H9 (cell line): ENCODE results near the gene BCAS3. TPM values are rescaled to one million over a fixed set of nuclear protein-coding genes. Genes with fewer than 3 reads are reported as not detected.
A peak's percentile ranks its signal among the peaks of the same experiment; 100 is the strongest.

ENCODE experiments used
- DNase-seq: peaks from one replicate; pipeline ENCODE4 v3.0.0-alpha.2; 2017
- H2AFZ ChIP-seq: one replicate; pipeline ENCODE4 v1.6.1; 2013; ENCODE audit warnings: mild to moderate bottlenecking, low read length, control low read depth, moderate library complexity
- H2AK5ac ChIP-seq: 2 replicates; pipeline ENCODE4 v1.6.1; 2013; ENCODE audit warnings: low read length, control low read depth, mixed read lengths; ENCODE audit not compliant: insufficient read length
- H2BK120ac ChIP-seq: one replicate; pipeline ENCODE4 v1.6.1; 2013; ENCODE audit warnings: low read depth, mild to moderate bottlenecking, low read length, control low read depth, inconsistent platforms; ENCODE audit not compliant: poor library complexity, severe bottlenecking
- H2BK12ac ChIP-seq: 2 replicates; pipeline ENCODE4 v1.6.1; 2013; ENCODE audit warnings: low read length, control low read depth, mixed read lengths, low read depth; ENCODE audit not compliant: insufficient read length
- H2BK15ac ChIP-seq: 2 replicates; pipeline ENCODE4 v1.6.1; 2013; ENCODE audit warnings: low read depth, low read length, control low read depth
- H2BK20ac ChIP-seq: one replicate; pipeline ENCODE4 v1.6.1; 2013; ENCODE audit warnings: low read depth, mild to moderate bottlenecking, low read length, control low read depth, inconsistent platforms; ENCODE audit not compliant: poor library complexity, severe bottlenecking
- H2BK5ac ChIP-seq: 2 replicates; pipeline ENCODE4 v1.6.1; 2013; ENCODE audit warnings: low read length, control low read depth, mixed read lengths; ENCODE audit not compliant: insufficient read length
- H3K14ac ChIP-seq: 2 replicates; pipeline ENCODE4 v1.6.1; 2013; ENCODE audit warnings: low read length, control low read depth; ENCODE audit not compliant: insufficient read depth
- H3K18ac ChIP-seq: 2 replicates; pipeline ENCODE4 v1.6.1; 2013; ENCODE audit warnings: low read depth, mild to moderate bottlenecking, mixed read lengths, low read length, control low read depth; ENCODE audit not compliant: insufficient read length
- H3K23ac ChIP-seq: 2 replicates; pipeline ENCODE4 v1.6.1; 2013; ENCODE audit warnings: low read length, control low read depth, mixed read lengths, low read depth; ENCODE audit not compliant: insufficient read length
- H3K23me2 ChIP-seq: 2 replicates; pipeline ENCODE4 v1.6.1; 2013; ENCODE audit warnings: low read depth, mild to moderate bottlenecking, mixed read lengths, low read length, control low read depth; ENCODE audit not compliant: insufficient read length, poor library complexity, severe bottlenecking
- H3K27ac ChIP-seq: 2 replicates; pipeline ENCODE4 v1.5.1; 2013; ENCODE audit warnings: low read length, control low read depth, mixed read lengths, low read depth; ENCODE audit not compliant: insufficient read length
- H3K27me3 ChIP-seq: 2 replicates; pipeline ENCODE4 v1.6.1; 2013; ENCODE audit warnings: low read length, control low read depth, inconsistent platforms; ENCODE audit not compliant: insufficient read depth
- H3K4ac ChIP-seq: 2 replicates; pipeline ENCODE4 v1.6.1; 2013; ENCODE audit warnings: low read depth, mild to moderate bottlenecking, control low read depth, inconsistent platforms, low read length, moderate library complexity
- H3K4me1 ChIP-seq: 2 replicates; pipeline ENCODE4 v1.6.1; 2013; ENCODE audit warnings: low read length, control low read depth, inconsistent platforms; ENCODE audit not compliant: insufficient read depth
- H3K4me2 ChIP-seq: 2 replicates; pipeline ENCODE4 v1.6.1; 2013; ENCODE audit warnings: low read length, control low read depth, mixed read lengths; ENCODE audit not compliant: insufficient read length, insufficient read depth
- H3K56ac ChIP-seq: 2 replicates; pipeline ENCODE4 v1.6.1; 2013; ENCODE audit warnings: low read depth, mild to moderate bottlenecking, mixed read lengths, low read length, control low read depth; ENCODE audit not compliant: insufficient read length
- H3K79me1 ChIP-seq: 2 replicates; pipeline ENCODE4 v1.6.1; 2013; ENCODE audit warnings: low read depth, mild to moderate bottlenecking, moderate library complexity, low read length, control low read depth, inconsistent platforms; ENCODE audit not compliant: insufficient read depth, poor library complexity, severe bottlenecking
- H3K79me2 ChIP-seq: 2 replicates; pipeline ENCODE4 v1.6.1; 2013; ENCODE audit warnings: low read length, control low read depth, inconsistent platforms; ENCODE audit not compliant: insufficient read depth
- H3K9ac ChIP-seq: 2 replicates; pipeline ENCODE4 v1.6.1; 2013; ENCODE audit warnings: low read length, control low read depth, mixed read lengths; ENCODE audit not compliant: insufficient read length; ENCODE audit errors: extremely low read depth
- H3K9me3 ChIP-seq: one replicate; pipeline ENCODE4 v1.6.1; 2013; ENCODE audit warnings: low read depth, low read length, inconsistent platforms; ENCODE audit not compliant: control insufficient read depth
- H3T11ph ChIP-seq: one replicate; pipeline ENCODE4 v1.6.1; 2013; ENCODE audit warnings: mild to moderate bottlenecking, low read length, control low read depth, inconsistent platforms
- H4K20me1 ChIP-seq: one replicate; pipeline ENCODE4 v1.6.1; 2013; ENCODE audit not compliant: control insufficient read depth, insufficient read length, insufficient read depth
- H4K5ac ChIP-seq: 2 replicates; pipeline ENCODE4 v1.6.1; 2013; ENCODE audit warnings: low read depth, mild to moderate bottlenecking, mixed read lengths, low read length, control low read depth; ENCODE audit not compliant: insufficient read length
- H4K8ac ChIP-seq: replicated peaks from 2 replicates; pipeline ENCODE4 v1.6.1; 2013; ENCODE audit warnings: low read length, control low read depth, mixed read lengths, low read depth; ENCODE audit not compliant: insufficient read length
- H4K91ac ChIP-seq: 2 replicates; pipeline ENCODE4 v1.6.1; 2013; ENCODE audit warnings: low read depth, mild to moderate bottlenecking, moderate library complexity, mixed read lengths, low read length, control low read depth; ENCODE audit not compliant: insufficient read length
- H3K27ac Mint-ChIP-seq, 3 experiments: 2 replicates in 2 of 3; 3 replicates in 1 of 3; pipeline ENCODE4 v1.8.0; 2020 to 2021; ENCODE audit warnings: mixed read lengths in 3 of 3, mild to moderate bottlenecking in 1 of 3, moderate library complexity in 1 of 3
- H3K27me3 Mint-ChIP-seq: 2 replicates; pipeline ENCODE4 v1.8.0; 2021; ENCODE audit warnings: low read depth, mild to moderate bottlenecking, moderate library complexity, mixed read lengths
- H3K36me3 Mint-ChIP-seq, 3 experiments: 2 replicates in 2 of 3; 3 replicates in 1 of 3; pipeline ENCODE4 v1.8.0; 2020 to 2021; ENCODE audit warnings: low read depth in 3 of 3, mixed read lengths in 3 of 3; ENCODE audit not compliant: insufficient read depth in 1 of 3
- H3K4me1 Mint-ChIP-seq, 2 experiments: 2 replicates each; pipeline ENCODE4 v1.8.0; 2020; ENCODE audit warnings: mixed read lengths in 2 of 2
- H3K4me3 Mint-ChIP-seq, 2 experiments: 2 replicates in 1 of 2; 3 replicates in 1 of 2; pipeline ENCODE4 v1.8.0; 2020 to 2021; ENCODE audit warnings: mild to moderate bottlenecking in 2 of 2, mixed read lengths in 2 of 2, moderate library complexity in 1 of 2
- H3K9me3 Mint-ChIP-seq, 2 experiments: 2 replicates in 1 of 2; 3 replicates in 1 of 2; pipeline ENCODE4 v1.8.0; 2020; ENCODE audit warnings: mild to moderate bottlenecking in 2 of 2, mixed read lengths in 2 of 2, moderate library complexity in 1 of 2
- CTCF ChIP-seq: fragments of 200-600 bp; sonication (generic); conservative IDR thresholded peaks from 3 replicates; pipeline ENCODE4 v1.8.0; 2021; ENCODE audit warnings: antibody characterized with exemption, mild to moderate bottlenecking
- WGBS: extraction: QIAGEN DNeasy Blood & Tissue Kit; methylation state at CpG from one replicate; pipeline ENCODE4 v1.1.7; 2013; ENCODE audit warnings: missing lambda C conversion rate, low lambda C conversion rate, mixed read lengths; ENCODE audit not compliant: insufficient read length; ENCODE audit errors: extremely low coverage; 5-methylcytosine and 5-hydroxymethylcytosine counted together
- total RNA-seq: library from RNA; stranded (reverse); gene quantifications from 2 replicates; pipeline ENCODE4 v1.2.1, GENCODE V29; 2021

The BCAS3 gene
- total RNA-seq, 1 experiment from 2014 or later: 22.4 TPM

GRCh38 chr17:61302953-61303816, 625.5 kb downstream of the BCAS3 start:
- no peak overlapping the region for H3K56ac ChIP-seq
- H3K9me3 ChIP-seq: no peaks in the 10 kb centered on the region
- Mint-ChIP-seq H3K36me3 (no peaks in the 10 kb centered on the region), H3K4me3 (no peak overlapping the region), H3K27me3 (no peaks in the 10 kb centered on the region; the same call in 1 of the 2 replicates), H3K27ac (peak overlapping the region in 1 of 3 experiments; percentile 57; a peak in 1 of 7 replicates), H3K4me1 (peaks cover 10 to 11% of the 10 kb centered on the region in 2 experiments), H3K9me3 (no peaks in the 10 kb centered on the region)
- no peak overlapping the region for H3K27ac ChIP-seq
- no peak overlapping the region for H3K14ac ChIP-seq
- H3K18ac ChIP-seq: no peak overlapping the region
- no peak overlapping the region for H4K5ac ChIP-seq
- no peak overlapping the region for H3K4me2 ChIP-seq
- DNase-seq: peak; percentile 19
- no peak overlapping the region for H2BK12ac ChIP-seq
- TF ChIP-seq CTCF: no peak
- H2BK120ac ChIP-seq: no peak overlapping the region
- no peak overlapping the region for H3T11ph ChIP-seq
- no peak overlapping the region for H2AK5ac ChIP-seq
- no peak overlapping the region for H3K9ac ChIP-seq
- H2BK15ac ChIP-seq: no peak overlapping the region
- no peaks in the 10 kb centered on the region for H3K79me1 ChIP-seq
- no peaks in the 10 kb centered on the region for H4K20me1 ChIP-seq
- no peaks in the 10 kb centered on the region for H3K23me2 ChIP-seq
- H2AFZ ChIP-seq: no peak overlapping the region
- H2BK20ac ChIP-seq: no peak overlapping the region
- no peak overlapping the region for H4K8ac ChIP-seq
- no peak overlapping the region for H2BK5ac ChIP-seq
- peaks cover 4% of the 10 kb centered on the region; the same call in 1 of the 2 replicates for H3K4me1 ChIP-seq
- WGBS: no CpG with 5 or more reads among the region's 12 CpGs
- no peaks in the 10 kb centered on the region for H3K27me3 ChIP-seq
- H3K23ac ChIP-seq: no peak overlapping the region
- no peak overlapping the region for H4K91ac ChIP-seq
- H3K4ac ChIP-seq: no peak overlapping the region
- H3K79me2 ChIP-seq: no peaks in the 10 kb centered on the region
